ENCODE data around the gene PDZD2. TPM values are rescaled to one million over a fixed set of nuclear protein-coding genes. Genes with fewer than 3 reads are reported as not detected.

The PDZD2 gene
- total and polyA plus RNA-seq, 2 experiments from 2014 or later = 0.21 TPM; not detected in 1

GRCh38 chr5:31935496-31936369 lies 296.8 kb downstream of the PDZD2 start:
- in situ Hi-C loops (cut with MboI) = no loop called here
- WGBS, 2 experiments (ENCODE audit: low coverage in 1 of 2, low lambda C conversion rate in 2 of 2, missing lambda C conversion rate in 2 of 2) = 7 to 8% methylated on average over 10 of the region's 10 CpGs
- DNase-seq = peak; percentile 10

GRCh38 chr5:31936683-31937082 lies 297.8 kb downstream of the PDZD2 start:
- Histone ChIP-seq H4K20me1 (ENCODE audit: insufficient read depth) (no peaks in the 10 kb centered on the region), H3K27ac (no peak overlapping the region), H3K4me2 (ENCODE audit: unreplicated experiment) (no peak overlapping the region), H3K9ac (no peak overlapping the region), H3F3A (ENCODE audit: insufficient read depth) (no peaks in the 10 kb centered on the region), H3K4me3 (no peak overlapping the region), H3K36me3 (ENCODE audit: low read depth) (no peaks in the 10 kb centered on the region), H3K4me1 (ENCODE audit: insufficient read depth) (no peaks in the 10 kb centered on the region), H3K27me3 (replicated peaks; ENCODE audit: insufficient read depth) (peaks cover 53% of the 10 kb centered on the region), H3K9me3 (ENCODE audit: low read depth) (no peaks in the 10 kb centered on the region), H3K79me2 (ENCODE audit: insufficient read depth) (no peaks in the 10 kb centered on the region), H2AFZ (no peak overlapping the region), H3K9me2 (ENCODE audit: insufficient read depth) (no peaks in the 10 kb centered on the region)
- in situ Hi-C loops (cut with MboI) = no loop called here
- TF ChIP-seq EZH2 (IDR thresholded peaks at IDR 0.05; ENCODE audit: insufficient read depth, poor library complexity, severe bottlenecking) (no peak), EZH2phosphoT487 (IDR thresholded peaks at IDR 0.05; ENCODE audit: insufficient read depth, low read depth) (no peak)
- no peak for DNase-seq
- WGBS, 2 experiments (ENCODE audit: low coverage in 1 of 2, low lambda C conversion rate in 2 of 2, missing lambda C conversion rate in 2 of 2) = 1 to 5% methylated on average over 5 of the region's 5 CpGs

More at GRCh38 chr5:31935496-31936369, 296.8 kb downstream of the PDZD2 start:
- Histone ChIP-seq H3K4me2 (ENCODE audit: unreplicated experiment) (no peak overlapping the region), H3K4me3 (no peak overlapping the region), H3K27me3 (replicated peaks; ENCODE audit: insufficient read depth) (peaks cover 46% of the 10 kb centered on the region), H3K36me3 (ENCODE audit: low read depth) (no peaks in the 10 kb centered on the region), H4K20me1 (ENCODE audit: insufficient read depth) (no peaks in the 10 kb centered on the region), H2AFZ (no peak overlapping the region), H3K9ac (no peak overlapping the region), H3K27ac (no peak overlapping the region), H3K9me3 (ENCODE audit: low read depth) (no peaks in the 10 kb centered on the region), H3F3A (ENCODE audit: insufficient read depth) (no peaks in the 10 kb centered on the region), H3K9me2 (ENCODE audit: insufficient read depth) (no peaks in the 10 kb centered on the region), H3K79me2 (ENCODE audit: insufficient read depth) (no peaks in the 10 kb centered on the region), H3K4me1 (ENCODE audit: insufficient read depth) (no peaks in the 10 kb centered on the region)
- TF ChIP-seq EZH2 (IDR thresholded peaks at IDR 0.05; ENCODE audit: insufficient read depth, poor library complexity, severe bottlenecking) (no peak), EZH2phosphoT487 (IDR thresholded peaks at IDR 0.05; ENCODE audit: insufficient read depth, low read depth) (no peak)

- Histone ChIP-seq H3K9me2 (ENCODE audit: insufficient read depth) (no peaks in the 10 kb centered on the region), H3K27ac (no peak overlapping the region), H3K36me3 (ENCODE audit: low read depth) (no peaks in the 10 kb centered on the region), H3K27me3 (replicated peaks; ENCODE audit: insufficient read depth) (peaks cover 56% of the 10 kb centered on the region), H3K4me3 (no peak overlapping the region), H4K20me1 (ENCODE audit: insufficient read depth) (no peaks in the 10 kb centered on the region), H3K4me1 (ENCODE audit: insufficient read depth) (no peaks in the 10 kb centered on the region), H3K9ac (no peak overlapping the region), H2AFZ (no peak overlapping the region), H3K9me3 (ENCODE audit: low read depth) (no peaks in the 10 kb centered on the region), H3F3A (ENCODE audit: insufficient read depth) (no peaks in the 10 kb centered on the region), H3K4me2 (ENCODE audit: unreplicated experiment) (no peak overlapping the region), H3K79me2 (ENCODE audit: insufficient read depth) (no peaks in the 10 kb centered on the region)
- no peak for DNase-seq
- no peak for TF ChIP-seq EZH2 (IDR thresholded peaks at IDR 0.05; ENCODE audit: insufficient read depth, poor library complexity, severe bottlenecking)
- TF ChIP-seq EZH2phosphoT487 (IDR thresholded peaks at IDR 0.05; ENCODE audit: insufficient read depth, low read depth) = no peak
- WGBS, 2 experiments (ENCODE audit: low coverage in 1 of 2, low lambda C conversion rate in 2 of 2, missing lambda C conversion rate in 2 of 2) = 21 to 29% methylated on average over 7 of the region's 7 CpGs
- in situ Hi-C loops (cut with MboI) = no loop called here
These were observed 298.3 kb downstream of the PDZD2 start for GRCh38 chr5:31937226-31937625.

GRCh38 chr5:31937703-31938102 lies 298.8 kb downstream of the PDZD2 start:
- H3K27ac ChIP-seq = no peak overlapping the region
- 62 to 64% methylated on average over 5 of the region's 5 CpGs for WGBS, 2 experiments (ENCODE audit: low coverage in 1 of 2, low lambda C conversion rate in 2 of 2, missing lambda C conversion rate in 2 of 2)
- no peaks in the 10 kb centered on the region for H3K9me3 ChIP-seq (ENCODE audit: low read depth)
- no peak overlapping the region for H3K4me2 ChIP-seq (ENCODE audit: unreplicated experiment)
- in situ Hi-C loops (cut with MboI) = no loop called here
- no peaks in the 10 kb centered on the region for H3K79me2 ChIP-seq (ENCODE audit: insufficient read depth)
- no peak for DNase-seq
- no peaks in the 10 kb centered on the region for H3K9me2 ChIP-seq (ENCODE audit: insufficient read depth)
- no peak overlapping the region for H3K4me3 ChIP-seq
- no peaks in the 10 kb centered on the region for H3F3A ChIP-seq (ENCODE audit: insufficient read depth)
- H2AFZ ChIP-seq = no peak overlapping the region
- H3K4me1 ChIP-seq (ENCODE audit: insufficient read depth) = no peaks in the 10 kb centered on the region
- H3K36me3 ChIP-seq (ENCODE audit: low read depth) = no peaks in the 10 kb centered on the region
- no peak overlapping the region for H3K9ac ChIP-seq
- TF ChIP-seq EZH2 (IDR thresholded peaks at IDR 0.05; ENCODE audit: insufficient read depth, poor library complexity, severe bottlenecking) (no peak), EZH2phosphoT487 (IDR thresholded peaks at IDR 0.05; ENCODE audit: insufficient read depth, low read depth) (no peak)
- H3K27me3 ChIP-seq (replicated peaks; ENCODE audit: insufficient read depth) = peaks cover 56% of the 10 kb centered on the region
- H4K20me1 ChIP-seq (ENCODE audit: insufficient read depth) = no peaks in the 10 kb centered on the region
